AG04449 (cell line): Measurements from ENCODE around the gene FBXO31.
A peak's percentile ranks its signal among the peaks of the same experiment; 100 is the strongest.

Experiments
- CTCF ChIA-PET: fragments of 350-600 bp; formaldehyde crosslinking; extraction: SDS; loops from one replicate; lab custom pipeline; 2021; ENCODE audit warnings: antibody characterized with exemption; lab: Yijun Ruan, JAX
- POLR2A ChIA-PET: fragments of 400-600, 350-600 bp; formaldehyde crosslinking; extraction: SDS; loops from one replicate; lab custom pipeline; 2020; ENCODE audit warnings: antibody characterized with exemption, inconsistent platforms; lab: Yijun Ruan, JAX
- DNase-seq: peaks from one replicate; pipeline ENCODE4 v3.0.0-alpha.2; 2010; ENCODE audit warnings: low read depth, low spot score
- H3K4me3 ChIP-seq: 2 replicates; pipeline ENCODE4 v1.5.1; 2011; ENCODE audit warnings: low read depth, mild to moderate bottlenecking, control low read depth, low read length
- TF ChIP-seq, protein P1 (sequence below): IDR thresholded peaks from one replicate; pipeline ENCODE4 v1.5.1; 2011; ENCODE audit warnings: mild to moderate bottlenecking, moderate library complexity, low read length, control low read depth, inconsistent platforms; ENCODE audit not compliant: insufficient read depth; ENCODE audit errors: missing control alignments

The FBXO31 gene

GRCh38 chr16:87383505-87384161 is at the start of gene FBXO31:
Gene FBXO31 (minus strand): TSS chr16:87383776. CDS start chr16:87383744, 32 bp downstream.
- ChIA-PET CTCF (interaction anchor here (1.7 to 3.3 kb wide), 3 partner anchors 9 to 252 kb away, joined by 4 to 21 read pairs (median 8); no protein-coding TSS in a partner anchor), POLR2A (interaction anchor here (0.5 to 2.4 kb wide), 9 partner anchors 9 to 199 kb away, joined by 3 to 9 read pairs (median 4); partner anchors contain the start of genes C16orf95 and MAP1LC3B)
- TF ChIP-seq, protein P1, sequence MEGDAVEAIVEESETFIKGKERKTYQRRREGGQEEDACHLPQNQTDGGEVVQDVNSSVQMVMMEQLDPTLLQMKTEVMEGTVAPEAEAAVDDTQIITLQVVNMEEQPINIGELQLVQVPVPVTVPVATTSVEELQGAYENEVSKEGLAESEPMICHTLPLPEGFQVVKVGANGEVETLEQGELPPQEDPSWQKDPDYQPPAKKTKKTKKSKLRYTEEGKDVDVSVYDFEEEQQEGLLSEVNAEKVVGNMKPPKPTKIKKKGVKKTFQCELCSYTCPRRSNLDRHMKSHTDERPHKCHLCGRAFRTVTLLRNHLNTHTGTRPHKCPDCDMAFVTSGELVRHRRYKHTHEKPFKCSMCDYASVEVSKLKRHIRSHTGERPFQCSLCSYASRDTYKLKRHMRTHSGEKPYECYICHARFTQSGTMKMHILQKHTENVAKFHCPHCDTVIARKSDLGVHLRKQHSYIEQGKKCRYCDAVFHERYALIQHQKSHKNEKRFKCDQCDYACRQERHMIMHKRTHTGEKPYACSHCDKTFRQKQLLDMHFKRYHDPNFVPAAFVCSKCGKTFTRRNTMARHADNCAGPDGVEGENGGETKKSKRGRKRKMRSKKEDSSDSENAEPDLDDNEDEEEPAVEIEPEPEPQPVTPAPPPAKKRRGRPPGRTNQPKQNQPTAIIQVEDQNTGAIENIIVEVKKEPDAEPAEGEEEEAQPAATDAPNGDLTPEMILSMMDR: no peak
- peak; percentile 55 for DNase-seq
- H3K4me3 ChIP-seq: peak within 1 kb of the TSS; percentile 78

GRCh38 chr16:87432330-87432915 is 48.8 kb upstream of the FBXO31 start:
- CTCF ChIA-PET: interaction anchor here (1.4 to 3.0 kb wide), 5 partner anchors 12 to 202 kb away, joined by 3 to 17 read pairs (median 6); no protein-coding TSS in a partner anchor
- no peak for DNase-seq
- POLR2A ChIA-PET: no interaction called here

GRCh38 chr16:87431926-87432325 is 48.4 kb upstream of the FBXO31 start:
- CTCF ChIA-PET: interaction anchor here (1.2 to 3.0 kb wide), 5 partner anchors 12 to 205 kb away, joined by 3 to 17 read pairs (median 7); no protein-coding TSS in a partner anchor
- TF ChIP-seq, protein P1: no peak
- H3K4me3 ChIP-seq: no peak overlapping the region
- POLR2A ChIA-PET: no interaction called here
- DNase-seq: peak; percentile 31

More at GRCh38 chr16:87432330-87432915, 48.8 kb upstream of the FBXO31 start:
- TF ChIP-seq, protein P1: no peak
- H3K4me3 ChIP-seq: no peak overlapping the region

- DNase-seq: no peak
- CTCF ChIA-PET: interaction anchor here (2.8 to 5.0 kb wide), 2 partner anchors 9 to 209 kb away, joined by 14 to 37 read pairs; no protein-coding TSS in a partner anchor
- POLR2A ChIA-PET: interaction anchor here (0.6 kb wide), 1 partner anchor 73 kb away, joined by 3 read pairs; no protein-coding TSS in a partner anchor
- TF ChIP-seq, protein P1: no peak
- H3K4me3 ChIP-seq: no peak overlapping the region
Measured at GRCh38 chr16:87426423-87427215, 43.0 kb upstream of the FBXO31 start.

- CTCF ChIA-PET: interaction anchor here (2.8 to 5.0 kb wide), 2 partner anchors 9 to 210 kb away, joined by 14 to 37 read pairs; no protein-coding TSS in a partner anchor
Measured at GRCh38 chr16:87425941-87426340, 42.4 kb upstream of the FBXO31 start.

More at GRCh38 chr16:87425941-87426340, 42.4 kb upstream of the FBXO31 start:
- no peak overlapping the region for H3K4me3 ChIP-seq
- POLR2A ChIA-PET: no interaction called here
- TF ChIP-seq, protein P1: no peak
- DNase-seq: no peak
